ENCODE measurements around the gene RENBP. TPM values are rescaled to one million over a fixed set of nuclear protein-coding genes. Genes with fewer than 3 reads are reported as not detected.
"Not testable (repeated sequence)": the region's sequence is repeated elsewhere in the genome, so short reads cannot be mapped to it uniquely, and the experiment has no call there.

RENBP gene
- 0.18 TPM in 1 of 2 replicates, not detected in the other for total RNA-seq (2014; rRNA removed; shearing (Covaris generic))

GRCh38 chrX:153944140-153944799 is at the start of gene RENBP:
Gene RENBP, minus strand, starts transcription at chrX:153944643. Its CDS starts 33 bp downstream, at chrX:153944610.
- no peaks in the 10 kb centered on the region for H3K27me3 ChIP-seq
- 0 out of 2 replicates have a peak, but pooled peaks cover 3% of the 10 kb centered on the region for H3K4me1 ChIP-seq
- DNase-seq, result no peak
- no peak within 1 kb of the TSS for H3K27ac ChIP-seq
- H3K4me3 ChIP-seq, result no peak within 1 kb of the TSS
- H3K9me3 ChIP-seq (replicated peaks), result no peaks in the 10 kb centered on the region
- no peaks in the 10 kb centered on the region for H3K36me3 ChIP-seq

- DNase-seq, result no peak
- Histone ChIP-seq H3K27me3 (no peaks in the 10 kb centered on the region), H3K4me3 (no peak overlapping the region), H3K27ac (no peak overlapping the region), H3K9me3 (replicated peaks) (no peaks in the 10 kb centered on the region), H3K36me3 (no peaks in the 10 kb centered on the region), H3K4me1 (no peaks in the 10 kb centered on the region)
Measured at GRCh38 chrX:153993978-153994377, 49.5 kb upstream of the RENBP start.

- Histone ChIP-seq H3K9me3 (replicated peaks) (no peaks in the 10 kb centered on the region), H3K4me3 (no peak overlapping the region), H3K36me3 (no peaks in the 10 kb centered on the region), H3K27me3 (no peaks in the 10 kb centered on the region), H3K4me1 (no peaks in the 10 kb centered on the region), H3K27ac (no peak overlapping the region)
- DNase-seq, result no peak
Measured at GRCh38 chrX:153993079-153993478, 48.6 kb upstream of the RENBP start.

- H3K9me3 ChIP-seq (replicated peaks), result no peaks in the 10 kb centered on the region
- no peaks in the 10 kb centered on the region for H3K36me3 ChIP-seq
- H3K27me3 ChIP-seq, result no peaks in the 10 kb centered on the region
- H3K27ac ChIP-seq, result no peak overlapping the region
- H3K4me1 ChIP-seq, result no peaks in the 10 kb centered on the region
- no peak for DNase-seq
- no peak overlapping the region for H3K4me3 ChIP-seq
Measured at GRCh38 chrX:153992180-153992579, 47.7 kb upstream of the RENBP start.

- no peaks in the 10 kb centered on the region for H3K9me3 ChIP-seq (replicated peaks)
- H3K4me1 ChIP-seq, result no peaks in the 10 kb centered on the region
- no peak overlapping the region for H3K4me3 ChIP-seq
- no peak for DNase-seq
- no peaks in the 10 kb centered on the region for H3K36me3 ChIP-seq
- H3K27ac ChIP-seq, result no peak overlapping the region
- no peaks in the 10 kb centered on the region for H3K27me3 ChIP-seq
Measured at GRCh38 chrX:153991013-153991580, 46.7 kb upstream of the RENBP start.

DNA sequence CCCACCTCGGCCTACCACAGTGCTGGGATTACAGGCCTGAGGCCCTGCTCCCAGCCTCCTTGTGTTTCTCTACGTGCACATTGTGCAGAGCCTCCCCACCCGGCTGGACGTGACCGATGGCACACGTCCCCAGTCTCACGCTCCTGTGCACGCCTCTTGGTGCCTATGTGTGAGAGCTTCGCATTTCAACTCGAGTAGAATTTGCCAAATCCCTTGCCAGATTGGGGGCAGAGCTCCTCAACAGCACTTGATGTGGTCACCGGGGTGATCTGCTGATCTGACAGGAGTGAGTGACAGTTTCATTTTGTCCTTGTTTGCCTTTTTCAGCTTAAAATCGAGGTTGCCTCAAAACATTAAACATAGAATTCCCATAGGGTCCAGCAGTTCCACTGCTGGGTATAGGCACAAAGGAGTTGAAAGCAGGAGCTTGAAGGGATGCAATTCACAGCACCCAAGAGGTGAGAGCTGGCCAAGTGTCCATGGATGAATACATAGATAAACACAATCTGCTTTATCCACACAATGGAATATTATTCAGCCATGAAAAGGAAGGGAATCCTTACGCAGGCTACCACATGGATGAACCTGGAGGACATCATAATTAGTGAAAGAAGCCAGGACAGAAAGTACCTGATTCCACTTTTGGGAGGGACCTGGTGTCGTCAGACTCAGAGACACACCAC is 45.7 kb upstream of the RENBP start:
- no peaks in the 10 kb centered on the region for H3K27me3 ChIP-seq

GRCh38 chrX:153988493-153988892 is 44.0 kb upstream of the RENBP start:
- no peak overlapping the region for H3K4me3 ChIP-seq
- H3K27ac ChIP-seq, result no peak overlapping the region
- no peaks in the 10 kb centered on the region for H3K27me3 ChIP-seq
- no peak for DNase-seq
- no peaks in the 10 kb centered on the region for H3K9me3 ChIP-seq (replicated peaks)
- H3K36me3 ChIP-seq, result no peaks in the 10 kb centered on the region
- H3K4me1 ChIP-seq, result no peaks in the 10 kb centered on the region; the same call in 1 of the 2 replicates

More for the DNA sequence above, 45.7 kb upstream of the RENBP start:
- no peaks in the 10 kb centered on the region for H3K36me3 ChIP-seq
- no peak for DNase-seq
- no peaks in the 10 kb centered on the region for H3K9me3 ChIP-seq (replicated peaks)
- no peak overlapping the region for H3K27ac ChIP-seq
- H3K4me3 ChIP-seq, result no peak overlapping the region
- H3K4me1 ChIP-seq, result no peaks in the 10 kb centered on the region; the same call in 1 of the 2 replicates

- H3K27ac ChIP-seq, result no peak overlapping the region
- no peaks in the 10 kb centered on the region for H3K36me3 ChIP-seq
- H3K27me3 ChIP-seq, result no peaks in the 10 kb centered on the region
- no peak overlapping the region for H3K4me3 ChIP-seq
- no peaks in the 10 kb centered on the region; the same call in 1 of the 2 replicates for H3K4me1 ChIP-seq
- DNase-seq, result no peak
- no peaks in the 10 kb centered on the region for H3K9me3 ChIP-seq (replicated peaks)
Measured at GRCh38 chrX:153984351-153985178, 40.1 kb upstream of the RENBP start.

DNA sequence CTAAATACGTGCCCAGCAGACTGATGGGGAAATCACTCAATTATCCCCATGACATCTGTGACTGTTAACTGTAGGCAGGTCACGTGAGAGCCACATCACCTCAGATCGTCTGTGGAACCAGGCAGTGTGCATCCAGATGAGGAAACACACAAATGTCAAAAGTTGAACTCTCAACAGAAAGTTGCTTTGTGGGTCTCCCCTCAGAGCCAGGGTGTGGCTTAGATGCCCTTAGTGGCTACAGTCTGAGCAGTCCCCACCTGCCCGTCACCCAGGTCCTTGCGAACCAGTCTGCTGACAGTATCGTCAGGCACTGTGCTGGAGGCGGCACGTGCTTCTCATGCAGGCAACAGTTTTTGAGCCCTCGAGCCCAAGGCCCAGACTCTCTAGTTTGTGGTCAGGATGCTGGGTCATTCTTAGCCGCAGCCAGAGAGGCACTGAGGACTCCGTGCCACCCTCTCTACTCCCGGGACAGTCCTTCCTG is 38.9 kb upstream of the RENBP start:
- Histone ChIP-seq H3K9me3 (replicated peaks) (no peaks in the 10 kb centered on the region), H3K27me3 (no peaks in the 10 kb centered on the region), H3K36me3 (no peaks in the 10 kb centered on the region), H3K4me3 (no peak overlapping the region), H3K27ac (no peak overlapping the region), H3K4me1 (no peaks in the 10 kb centered on the region; the same call in 1 of the 2 replicates)
- DNase-seq, result no peak

GRCh38 chrX:153981771-153982533 is 37.5 kb upstream of the RENBP start:
- H3K36me3 ChIP-seq, result no peaks in the 10 kb centered on the region
- H3K4me3 ChIP-seq, result no peak overlapping the region
- H3K9me3 ChIP-seq (replicated peaks), result no peaks in the 10 kb centered on the region
- no peaks in the 10 kb centered on the region; the same call in 1 of the 2 replicates for H3K4me1 ChIP-seq
- DNase-seq, result no peak
- no peak overlapping the region for H3K27ac ChIP-seq
- no peaks in the 10 kb centered on the region for H3K27me3 ChIP-seq

GRCh38 chrX:153981231-153981630 is 36.8 kb upstream of the RENBP start:
- Histone ChIP-seq H3K4me1 (no peaks in the 10 kb centered on the region; the same call in 1 of the 2 replicates), H3K27me3 (no peaks in the 10 kb centered on the region)

DNA sequence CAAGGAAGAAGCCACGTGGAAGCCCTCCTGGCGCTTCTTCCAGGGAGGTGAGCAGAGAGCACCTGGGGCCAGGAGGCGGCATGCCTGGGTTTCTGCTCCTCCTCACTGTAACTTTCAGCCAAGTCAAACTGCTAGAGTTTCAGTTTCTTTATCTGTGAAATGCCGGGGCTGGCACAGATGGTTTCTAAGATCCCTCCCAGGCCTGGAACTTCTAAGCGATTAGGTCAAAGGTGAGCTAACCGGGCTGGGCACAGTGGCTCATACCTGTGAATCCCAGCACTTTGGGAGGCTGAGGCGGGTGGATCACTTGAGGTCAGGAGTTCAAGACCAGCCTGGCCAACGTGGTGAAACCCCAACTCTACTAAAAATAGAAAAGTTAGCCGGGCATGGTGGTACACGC is 36.0 kb upstream of the RENBP start:
- not testable (repeated sequence) for H3K36me3 ChIP-seq; H3K4me3 ChIP-seq; H3K27me3 ChIP-seq; DNase-seq; H3K27ac ChIP-seq; H3K9me3 ChIP-seq (replicated peaks); H3K4me1 ChIP-seq

More at GRCh38 chrX:153981231-153981630, 36.8 kb upstream of the RENBP start:
- Histone ChIP-seq H3K36me3 (no peaks in the 10 kb centered on the region), H3K27ac (no peak overlapping the region), H3K4me3 (no peak overlapping the region), H3K9me3 (replicated peaks) (no peaks in the 10 kb centered on the region)
- no peak for DNase-seq

- Histone ChIP-seq H3K4me3 (no peak overlapping the region), H3K27me3 (no peaks in the 10 kb centered on the region), H3K27ac (no peak overlapping the region), H3K9me3 (replicated peaks) (no peaks in the 10 kb centered on the region), H3K36me3 (no peaks in the 10 kb centered on the region), H3K4me1 (no peaks in the 10 kb centered on the region)
- no peak for DNase-seq
Measured at GRCh38 chrX:153974726-153975286, 30.4 kb upstream of the RENBP start.
